Islet of Langerhans (tissue), 1 donor: ENCODE measurements around the gene ZFHX3.
A peak's percentile ranks its signal among the peaks of the same experiment; 100 is the strongest.
"Not testable (repeated sequence)": the region's sequence is repeated elsewhere in the genome, so short reads cannot be mapped to it uniquely, and the experiment has no call there.

Experiments
- FAIRE-seq: peaks from one replicate; lab custom pipeline; 2011; peaks lifted over from hg19 to GRCh38; lab: Jason Lieb, UNC

ZFHX3 gene

DNA sequence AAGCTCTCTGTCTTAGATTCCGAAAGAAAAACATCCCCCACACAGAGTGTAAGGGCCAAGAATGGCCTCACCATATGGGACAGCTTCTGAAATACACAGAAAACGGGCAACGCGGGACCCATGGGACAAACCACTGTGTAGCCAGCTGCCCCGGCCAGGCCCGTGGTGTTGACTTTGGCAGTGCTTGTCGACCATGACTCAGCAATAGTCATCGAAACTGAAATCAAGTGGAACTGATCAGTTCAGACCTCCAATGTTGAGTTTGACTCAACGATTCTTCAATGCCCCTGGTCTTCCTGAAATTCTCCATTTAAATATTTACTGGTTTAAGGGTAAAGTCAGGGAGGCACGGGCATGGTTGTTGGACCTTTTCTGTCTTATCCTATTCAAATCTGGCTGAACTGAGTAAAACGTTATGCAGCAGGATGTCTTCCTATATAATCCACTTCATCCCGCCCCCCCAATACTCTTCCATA lies 27.5 kb downstream of the ZFHX3 start:
- FAIRE-seq: peak; percentile 73

DNA sequence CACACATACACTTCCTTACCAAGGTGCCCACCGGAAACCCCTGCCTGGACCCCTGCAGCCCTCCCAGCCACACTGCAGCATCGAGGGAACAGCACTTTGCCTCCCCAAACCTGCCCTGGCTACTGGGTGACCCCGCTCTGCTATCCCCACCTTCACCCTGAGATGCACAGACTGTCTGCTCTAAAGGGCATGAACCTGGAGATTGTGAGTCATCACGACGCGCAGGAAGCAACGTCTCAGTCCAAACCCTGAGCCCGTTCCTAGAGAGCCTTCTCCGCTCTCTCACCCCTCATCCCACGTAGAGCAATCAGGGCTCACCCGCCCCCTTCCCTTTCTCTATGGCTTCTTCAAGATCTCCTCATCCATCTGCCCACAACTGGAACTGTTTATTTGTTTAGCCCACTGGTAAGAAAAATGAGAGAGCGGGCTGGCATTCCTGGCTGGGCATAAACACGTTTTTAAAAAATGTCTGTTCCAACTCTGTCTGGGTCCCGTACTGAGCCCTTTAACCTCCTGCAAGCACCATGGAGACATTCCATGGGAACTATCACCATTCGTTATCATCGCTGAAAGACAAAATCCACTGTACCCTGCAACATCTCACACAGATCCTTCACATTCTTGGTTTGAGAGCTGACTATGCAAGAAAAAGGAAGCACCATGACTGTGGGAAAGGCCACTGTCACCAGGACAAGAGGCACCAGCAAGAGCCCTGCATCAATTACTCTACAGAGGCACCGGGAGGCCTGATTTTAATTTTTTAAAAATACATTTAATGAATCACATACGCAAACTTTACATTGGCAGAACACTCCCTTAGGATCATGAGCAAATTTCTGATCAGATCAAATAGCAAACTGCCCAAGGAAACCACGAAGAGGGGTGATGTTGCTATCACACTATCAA lies 28.2 kb downstream of the ZFHX3 start:
- no peak for FAIRE-seq

DNA sequence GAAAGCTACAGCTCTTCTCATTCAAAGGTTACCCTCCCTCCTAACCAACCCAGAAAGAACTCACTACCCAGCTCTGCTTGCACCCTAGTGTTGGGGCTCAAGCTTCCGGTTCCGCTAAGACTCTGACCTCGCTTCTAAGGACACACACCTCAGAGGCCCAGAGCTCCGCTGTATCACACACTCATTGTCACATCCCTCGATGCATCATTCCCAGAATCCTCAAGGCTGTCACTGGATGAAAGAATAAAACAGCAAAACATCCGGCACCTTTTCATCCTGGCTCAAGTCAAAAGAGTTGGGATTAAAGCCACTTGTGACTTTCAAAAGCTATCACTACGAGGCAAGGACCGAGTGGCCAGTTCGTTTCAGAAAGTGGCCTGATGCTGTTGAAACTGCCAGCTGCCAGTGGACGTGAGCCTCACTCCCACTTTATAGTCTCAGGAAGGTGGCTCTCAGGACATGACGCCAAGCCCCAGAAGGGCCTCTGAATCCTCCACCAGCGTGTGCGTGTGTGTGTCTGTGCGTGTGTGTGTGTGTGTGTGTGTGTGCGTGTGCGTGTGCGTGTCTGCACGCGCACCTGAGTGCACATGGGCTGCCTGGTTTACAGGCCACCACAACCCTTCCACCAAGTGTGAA lies 29.0 kb downstream of the ZFHX3 start:
- FAIRE-seq: no peak

DNA sequence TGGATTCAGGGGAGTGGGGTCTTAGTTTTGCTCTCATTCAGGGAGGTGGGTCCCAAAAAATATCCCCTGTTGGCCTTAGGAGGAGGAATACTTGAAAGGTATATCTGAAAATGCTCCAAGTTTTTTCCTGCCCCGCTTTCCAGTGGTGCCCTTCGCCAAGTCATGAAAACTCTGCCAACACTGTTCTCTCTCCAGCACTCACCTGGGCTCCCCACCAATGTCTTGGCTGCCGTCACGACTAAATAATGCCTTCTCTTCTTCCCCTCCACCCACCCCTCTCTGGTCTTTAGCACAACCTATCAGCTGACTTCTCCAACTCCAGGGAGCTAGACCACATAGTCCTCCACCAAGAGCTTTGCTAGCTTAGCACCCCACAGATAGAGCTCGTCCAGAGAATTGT lies 30.6 kb downstream of the ZFHX3 start:
- no peak for FAIRE-seq

DNA sequence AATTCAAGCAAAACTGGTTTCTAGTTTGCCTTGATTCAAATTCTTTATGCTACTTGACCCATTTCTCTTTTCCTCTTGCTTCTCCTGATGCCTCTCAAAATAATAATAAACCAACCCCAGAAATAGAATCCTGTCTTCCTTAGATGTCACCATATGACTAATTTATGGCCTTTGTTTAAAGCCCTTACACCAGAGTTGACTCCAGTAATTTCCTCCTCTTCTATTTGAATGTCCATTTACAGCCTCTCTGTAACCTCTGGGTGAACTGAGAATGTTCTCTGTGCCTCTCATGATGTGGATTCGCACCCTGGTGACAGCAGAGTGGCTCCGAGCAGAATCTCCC lies 31.5 kb downstream of the ZFHX3 start:
- FAIRE-seq: peak; percentile 49

DNA sequence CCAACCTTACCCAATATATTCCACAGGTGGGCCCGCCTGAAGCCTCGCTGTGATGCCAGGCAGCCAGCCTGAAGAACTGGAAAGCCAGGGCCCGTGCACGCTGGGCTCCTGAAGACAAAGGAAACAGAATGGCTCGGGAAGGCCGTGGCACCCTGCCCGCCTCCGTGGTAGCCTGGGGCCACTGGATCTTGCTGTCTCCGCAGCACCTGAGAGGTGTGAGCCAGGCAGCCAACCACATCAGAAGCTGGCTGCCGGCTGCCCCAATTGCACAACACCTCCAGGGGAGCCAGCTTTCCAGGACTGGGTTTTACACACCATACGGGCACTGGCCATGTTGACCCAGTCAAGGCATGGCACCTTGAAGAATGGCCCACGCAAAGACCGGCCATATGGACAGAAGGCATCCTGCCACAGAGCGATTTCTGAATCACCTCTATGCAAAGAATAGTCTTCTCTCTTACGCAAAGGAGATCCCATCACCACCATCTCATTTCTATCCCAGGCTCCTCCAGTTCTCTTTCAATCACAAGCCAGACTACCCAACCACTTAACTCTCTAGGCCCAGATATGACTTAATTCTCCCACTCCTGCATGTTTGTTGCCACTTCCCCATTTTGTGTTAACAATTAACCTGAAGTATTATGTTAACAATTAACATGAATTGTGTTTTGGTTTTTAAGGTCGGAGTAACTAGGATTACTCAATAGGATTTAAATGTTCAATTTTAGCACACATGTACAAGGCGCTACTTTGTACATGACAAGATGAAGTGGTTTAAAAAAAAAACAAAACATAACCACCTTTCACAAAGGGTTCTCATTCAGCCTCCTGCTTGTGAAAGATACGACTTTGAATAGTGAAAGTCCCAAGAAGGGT lies 32.1 kb downstream of the ZFHX3 start:
- FAIRE-seq: peak; percentile 9

DNA sequence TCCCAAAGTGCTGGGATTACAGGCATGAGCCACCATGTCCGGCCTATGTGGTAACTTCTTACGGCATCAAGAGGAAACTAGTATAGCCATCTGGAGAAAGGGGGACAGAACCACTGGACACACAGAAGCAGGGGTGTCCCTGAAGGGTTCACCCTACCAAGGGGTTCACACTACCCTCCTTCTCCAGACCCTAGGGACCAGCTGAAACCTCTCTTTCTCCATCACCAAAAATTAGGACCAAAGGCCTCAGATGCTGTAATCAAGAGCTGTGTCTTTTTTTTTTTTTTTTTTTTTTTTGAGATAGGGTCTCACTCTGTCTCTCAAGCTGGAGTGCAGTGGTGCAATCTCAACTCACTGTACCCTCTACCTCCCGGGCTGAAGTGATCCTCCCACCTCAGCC lies 33.2 kb downstream of the ZFHX3 start:
- no peak for FAIRE-seq

DNA sequence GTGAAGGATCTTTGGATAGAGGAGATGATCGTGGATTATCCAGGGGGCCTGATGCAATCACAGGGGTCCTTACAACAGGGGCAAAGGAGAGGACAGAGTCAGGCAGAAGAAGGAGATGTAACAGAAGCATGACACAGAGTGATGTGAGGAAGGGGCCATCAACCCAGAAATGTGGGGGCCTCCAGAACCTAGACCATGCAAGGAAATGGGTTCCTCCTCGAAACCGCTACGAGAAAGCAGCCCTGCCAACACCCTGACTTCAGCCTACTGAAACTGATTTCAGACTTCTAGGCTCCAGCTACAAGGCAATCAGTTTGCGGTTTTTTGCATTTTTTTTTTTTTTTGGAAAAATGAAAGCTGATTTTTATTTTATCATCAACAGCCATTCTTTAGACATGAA lies 34.0 kb downstream of the ZFHX3 start:
- no peak for FAIRE-seq

DNA sequence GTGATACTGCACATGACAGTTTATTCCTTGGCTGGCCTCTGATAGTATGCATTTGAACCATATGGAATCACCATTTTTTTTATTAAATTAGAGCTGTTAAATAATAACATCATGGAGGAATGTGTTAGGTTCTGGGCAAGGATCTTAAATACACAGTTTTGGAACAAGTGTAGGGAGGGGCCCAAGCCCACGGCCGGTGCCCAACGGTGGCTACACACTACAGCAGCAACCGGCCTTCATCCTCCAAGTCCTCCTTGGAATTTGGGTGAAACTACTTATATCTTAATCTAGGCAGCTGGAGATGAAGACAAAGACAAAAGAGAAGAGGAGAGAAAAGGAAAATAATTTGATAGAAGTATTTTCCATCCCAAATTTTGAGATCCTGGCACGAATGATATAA lies 35.6 kb downstream of the ZFHX3 start:
- no peak for FAIRE-seq

DNA sequence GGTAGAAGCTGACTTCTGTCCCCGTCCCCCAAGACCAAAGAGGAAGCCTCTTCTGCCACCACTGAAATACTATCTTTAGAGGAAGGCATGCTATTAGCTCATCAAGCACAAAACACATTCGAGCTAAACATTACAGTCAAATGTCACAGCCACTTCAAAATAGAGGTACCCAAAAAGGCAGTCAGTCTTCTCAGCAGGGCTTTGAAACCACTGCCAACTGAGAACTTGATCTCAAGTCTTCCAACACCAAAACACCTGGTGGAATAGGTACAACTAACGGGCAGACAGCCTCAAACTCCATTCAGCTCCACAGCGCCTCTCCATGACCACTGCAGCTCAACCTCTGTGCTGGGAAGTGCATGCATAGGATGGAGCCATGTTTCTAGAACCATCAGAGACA lies 36.0 kb downstream of the ZFHX3 start:
- FAIRE-seq: no peak

DNA sequence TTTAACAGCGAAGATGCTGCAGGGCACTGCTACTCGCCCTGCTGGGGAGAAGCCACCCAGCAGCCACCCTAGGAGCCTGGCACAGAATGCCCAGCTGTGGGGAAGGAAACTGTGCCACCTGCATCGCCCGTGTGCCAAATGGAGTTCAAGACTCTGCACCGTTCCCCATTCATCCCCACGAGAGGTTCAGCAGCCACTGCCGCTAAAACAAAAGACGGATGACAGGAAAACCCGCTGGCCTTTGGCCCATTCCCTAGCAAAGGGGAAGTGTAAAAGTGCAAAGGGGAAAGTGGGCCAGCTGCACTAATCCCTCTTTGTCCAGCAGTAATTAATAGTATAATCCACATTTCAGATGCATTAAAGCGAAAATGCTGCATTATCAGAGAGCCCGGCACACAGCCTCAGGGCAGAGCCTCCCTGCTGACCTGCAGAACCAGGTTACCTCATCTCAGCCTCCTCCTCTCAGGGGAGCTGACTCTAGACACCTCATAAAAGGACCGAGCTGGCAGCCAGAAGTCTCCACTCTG lies 37.7 kb downstream of the ZFHX3 start:
- no peak for FAIRE-seq

DNA sequence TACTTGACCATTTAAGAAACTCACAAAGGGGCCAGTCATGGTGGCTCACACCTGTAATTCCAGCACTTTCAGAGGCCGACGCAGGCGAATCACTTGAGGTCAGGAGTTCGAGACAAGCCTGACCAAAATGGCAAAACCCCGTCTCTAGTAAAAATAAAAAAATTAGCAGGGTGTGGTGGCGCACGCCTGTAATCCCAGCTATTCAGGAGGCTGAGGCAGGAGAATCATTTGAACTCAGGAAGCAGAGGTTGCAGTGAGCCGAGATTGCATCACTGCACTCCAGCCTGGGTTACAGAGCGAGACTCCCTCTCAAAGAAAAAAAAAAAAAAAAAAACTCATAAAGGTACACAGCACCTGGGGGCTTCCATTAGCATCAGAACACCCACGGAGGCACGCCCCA lies 38.2 kb downstream of the ZFHX3 start:
- FAIRE-seq: not testable (repeated sequence)

DNA sequence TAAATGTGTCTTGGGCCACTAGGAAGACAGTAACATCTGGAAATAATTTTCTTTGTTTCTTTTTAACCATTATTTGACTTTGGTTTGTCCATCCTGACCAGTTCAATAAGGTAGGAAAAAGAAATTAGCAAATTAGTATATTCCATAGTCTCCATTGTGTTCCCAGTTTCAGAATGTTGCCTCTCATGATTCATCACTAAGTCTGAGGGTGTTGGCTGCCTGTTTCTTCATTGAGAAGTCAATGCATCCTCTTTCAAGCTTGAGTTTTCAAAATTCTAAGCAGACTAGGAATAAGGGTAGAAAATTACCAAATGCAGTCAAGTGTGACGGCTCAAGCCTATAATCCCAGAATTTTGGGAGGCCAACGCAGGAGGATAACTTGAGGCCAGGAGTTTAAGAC lies 41.9 kb downstream of the ZFHX3 start:
- no peak for FAIRE-seq

DNA sequence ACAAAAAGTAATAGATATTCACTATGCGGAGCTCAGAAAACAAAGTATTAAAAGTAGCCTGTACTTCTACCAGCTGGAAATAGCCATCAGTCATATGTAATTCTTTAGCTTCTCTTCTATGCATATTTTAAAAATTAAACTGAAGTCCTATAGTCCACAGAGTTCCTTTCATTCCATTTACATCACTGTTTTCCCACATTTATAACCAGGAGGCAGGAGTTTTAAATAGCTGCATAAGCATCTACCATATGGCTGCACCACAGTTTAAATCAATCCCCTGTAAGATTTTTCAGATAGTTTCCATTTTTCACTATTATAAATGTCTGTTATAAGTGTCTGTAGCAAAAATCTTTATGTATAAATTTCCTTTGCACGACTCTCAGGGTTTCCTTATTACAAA lies 45.1 kb downstream of the ZFHX3 start:
- no peak for FAIRE-seq

DNA sequence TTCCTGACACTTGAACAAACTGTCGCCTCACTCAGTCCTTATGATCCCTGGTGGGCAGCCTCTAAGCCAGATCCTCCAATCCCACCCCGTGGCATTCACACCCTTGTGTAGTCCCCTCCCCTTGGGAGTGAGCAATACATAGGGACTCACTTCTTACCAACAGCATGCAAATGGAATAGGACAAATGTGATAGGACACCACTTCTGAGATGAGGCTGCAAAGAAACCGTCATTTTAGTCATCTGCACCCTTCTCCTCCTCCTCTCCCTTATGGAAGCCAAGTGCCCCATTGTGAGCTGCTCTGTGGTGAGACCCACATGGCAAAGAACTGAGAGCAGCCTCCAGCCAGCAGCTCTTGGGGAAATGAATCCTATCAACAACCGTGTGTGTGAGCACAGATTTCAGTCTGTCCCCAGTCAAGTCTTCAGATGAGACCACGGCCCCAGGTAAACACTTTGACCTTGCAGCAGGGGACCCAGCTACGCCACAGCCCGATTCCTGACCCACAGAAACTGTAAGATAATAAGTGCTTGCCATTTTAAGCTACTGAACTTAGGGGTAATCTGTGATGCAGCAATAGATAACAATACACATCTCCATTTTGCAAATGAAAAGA lies 46.9 kb downstream of the ZFHX3 start:
- FAIRE-seq: no peak

DNA sequence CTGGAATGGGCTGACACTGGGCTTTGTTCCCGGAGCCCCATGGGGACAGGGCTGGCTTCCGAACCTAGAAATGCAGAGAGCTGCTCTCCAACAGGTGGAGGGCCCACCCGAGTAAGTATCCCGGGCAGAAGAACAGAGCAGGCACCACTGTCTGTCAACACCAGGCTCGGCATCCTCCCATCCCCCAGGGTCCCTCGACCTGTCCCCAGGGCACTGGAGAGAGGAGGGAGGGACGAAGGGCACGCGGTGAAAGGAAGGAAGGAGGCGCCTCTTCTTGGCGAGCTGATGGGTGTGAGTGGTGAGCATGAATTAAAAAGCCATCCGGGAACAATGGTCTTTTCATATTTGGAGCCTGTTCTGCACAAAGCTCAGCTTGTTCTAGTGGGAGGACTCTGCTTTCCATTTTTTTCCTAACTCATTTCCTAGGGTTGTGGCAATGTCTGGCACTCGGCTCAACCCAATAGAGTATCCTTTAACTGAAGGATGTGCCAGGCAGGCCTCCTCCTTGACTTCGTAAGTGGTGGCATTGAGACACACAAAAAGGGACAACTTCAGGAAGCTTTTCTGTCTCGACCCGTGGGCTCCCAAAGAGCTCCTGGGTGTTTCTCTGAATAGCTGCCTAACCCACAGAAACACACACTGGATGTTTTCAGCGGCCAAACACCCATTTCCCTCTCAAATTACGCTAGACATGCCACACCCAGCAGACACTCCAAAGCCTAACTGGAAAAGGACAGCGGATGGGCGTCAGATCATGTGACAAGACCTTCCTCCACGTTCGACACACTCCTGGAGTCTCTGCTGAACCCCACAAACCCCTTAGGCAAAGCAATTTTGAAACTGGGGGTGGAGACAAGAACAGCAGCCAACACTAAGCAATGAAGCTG lies 47.7 kb downstream of the ZFHX3 start:
- no peak for FAIRE-seq

DNA sequence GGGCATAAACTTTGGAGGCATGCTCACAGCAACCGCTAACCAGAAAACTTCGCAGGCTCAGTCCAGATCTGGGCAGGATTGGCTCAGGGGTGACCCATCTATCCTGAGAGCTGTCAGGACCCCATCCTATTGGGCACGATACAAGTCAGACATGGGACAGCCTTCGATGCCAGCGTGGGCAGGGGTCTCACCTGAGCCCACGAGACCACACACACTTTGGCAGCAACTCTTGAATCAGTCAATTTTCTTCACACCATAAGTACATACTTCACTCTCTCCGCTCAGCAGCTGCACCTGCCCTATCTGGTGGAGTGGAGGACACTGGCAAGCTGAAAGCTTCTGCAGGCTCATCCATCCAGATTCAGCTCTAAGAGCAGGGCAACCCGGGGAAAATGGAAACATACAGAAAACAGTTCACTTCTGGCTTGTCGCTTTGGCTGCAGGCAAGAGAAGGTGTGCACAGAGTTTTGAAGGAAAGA lies 48.3 kb downstream of the ZFHX3 start:
- no peak for FAIRE-seq

DNA sequence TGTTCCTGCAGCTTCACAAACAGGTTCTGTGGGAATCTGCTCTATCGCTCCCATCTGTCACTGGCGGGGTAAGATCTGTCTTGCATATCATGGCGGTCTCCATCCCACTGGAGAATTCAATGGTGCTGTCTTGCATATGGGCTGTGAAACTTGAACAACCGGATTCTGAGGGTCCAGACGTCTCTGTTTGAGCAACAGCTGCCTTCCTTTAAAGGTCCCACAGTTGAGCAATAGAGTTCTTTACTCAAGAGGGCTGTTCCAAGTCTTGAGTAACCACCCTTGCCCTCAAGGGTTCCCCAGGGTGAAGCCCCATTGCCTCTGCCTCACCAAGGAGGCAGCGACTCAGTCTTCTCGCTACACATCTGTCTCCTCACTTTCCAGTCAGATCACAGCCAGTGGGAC lies 50.8 kb downstream of the ZFHX3 start:
- FAIRE-seq: no peak

DNA sequence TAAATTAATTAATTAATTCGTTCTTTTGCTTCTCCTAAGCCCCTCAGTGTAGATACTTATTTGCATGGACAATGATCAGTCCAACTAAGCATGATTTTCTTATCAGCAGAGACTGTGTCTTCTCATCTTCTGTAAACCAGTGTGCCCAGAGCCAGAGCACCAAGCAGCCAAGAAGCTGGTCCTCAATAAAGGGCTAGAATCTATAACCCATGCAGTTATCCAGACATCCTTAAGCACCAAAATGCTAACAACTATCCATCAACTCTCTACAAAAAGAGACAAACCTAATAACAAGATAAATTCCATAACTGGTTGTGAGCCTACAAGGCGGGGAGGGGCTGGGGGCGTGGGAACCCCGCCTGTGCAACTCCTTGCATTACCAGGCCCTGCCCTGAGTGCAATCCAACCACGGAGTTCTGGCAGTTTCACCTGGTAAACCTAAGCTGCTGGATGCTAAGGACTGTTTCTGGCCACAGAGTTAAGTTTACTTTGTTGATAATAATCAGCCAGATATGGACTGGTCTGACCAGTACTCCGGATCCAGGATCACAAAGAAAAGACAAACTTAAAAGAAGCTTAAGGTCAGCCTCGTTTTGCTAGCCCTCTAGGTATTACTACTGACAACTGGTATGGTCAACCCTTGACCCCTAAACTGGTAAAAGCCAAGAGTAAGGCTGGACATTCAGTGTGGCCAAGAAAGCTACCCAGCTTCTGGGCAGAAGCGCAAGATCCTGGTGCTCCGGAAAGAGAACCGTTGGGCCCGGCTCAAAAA lies 51.5 kb downstream of the ZFHX3 start:
- FAIRE-seq: no peak

DNA sequence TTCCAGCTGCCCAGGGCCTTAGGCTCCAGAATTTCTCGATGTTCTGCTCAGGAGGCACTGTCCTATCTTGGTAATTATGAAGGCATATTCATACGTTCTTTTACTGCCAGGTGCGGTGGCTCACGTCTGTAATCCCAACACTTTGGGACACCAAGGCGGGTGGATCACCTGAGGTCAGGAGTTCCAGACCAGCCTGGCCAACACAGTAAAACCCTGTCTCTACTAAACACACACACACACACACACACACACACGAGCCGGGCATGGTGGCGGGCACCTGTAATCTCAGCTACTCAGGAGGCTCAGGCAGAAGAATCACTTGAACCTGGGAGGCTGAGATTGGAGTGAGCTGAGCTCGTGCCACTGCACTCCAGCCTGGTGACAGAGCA lies 52.1 kb downstream of the ZFHX3 start:
- not testable (repeated sequence) for FAIRE-seq
